ENCODE data around the gene MED15. TPM values are rescaled to one million over a fixed set of nuclear protein-coding genes. Genes with fewer than 3 reads are reported as not detected.
"Not testable (repeated sequence)": the region's sequence is repeated elsewhere in the genome, so short reads cannot be mapped to it uniquely, and the experiment has no call there.

Gene MED15
- total RNA-seq, 4 donors from 2014 or later, result 34.0 to 54.1 (median 38.9) TPM

- intact Hi-C loops (cut with DNase I), result no loop called here
- peaks cover 13 to 77% (median 43%) of the 10 kb centered on the region in 4 donors for H3K36me3 ChIP-seq
- no peak overlapping the region for H3K4me3 ChIP-seq
- H3K9me3 ChIP-seq, result no peaks in the 10 kb centered on the region
- peaks cover 9 to 17% (median 17%) of the 10 kb centered on the region in 4 donors for H3K4me1 ChIP-seq
- DNase-seq (ENCODE audit: extremely low spot score), result no peak
- TF ChIP-seq POLR2AphosphoS5 (IDR thresholded peaks at IDR 0.05) (no peak), EP300 (IDR thresholded peaks at IDR 0.05) (no peak), CTCF (IDR thresholded peaks at IDR 0.05) (no peak), POLR2A (IDR thresholded peaks at IDR 0.05; ENCODE audit: low read depth) (no peak)
- H3K27me3 ChIP-seq, result no peaks in the 10 kb centered on the region
- no peak overlapping the region for H3K27ac ChIP-seq (replicated peaks in 1 of 4)
- WGBS, result 84% methylated on average over 3 of the region's 3 CpGs
Observed at GRCh38 chr22:20466659-20467379, 40.6 kb upstream of the MED15 start.

GRCh38 chr22:20469110-20469868 lies 38.1 kb upstream of the MED15 start:
- Histone ChIP-seq H3K27me3 (no peaks in the 10 kb centered on the region), H3K36me3 (peaks cover 8 to 61% (median 36%) of the 10 kb centered on the region in 4 donors), H3K27ac (replicated peaks in 1 of 4) (no peak overlapping the region), H3K4me3 (no peak overlapping the region), H3K9me3 (no peaks in the 10 kb centered on the region), H3K4me1 (peaks cover 0 to 3% (median 2%) of the 10 kb centered on the region in 4 donors)
- intact Hi-C loops (cut with DNase I), result no loop called here
- no peak for TF ChIP-seq POLR2AphosphoS5 (IDR thresholded peaks at IDR 0.05)
- TF ChIP-seq CTCF (IDR thresholded peaks at IDR 0.05), result no peak
- TF ChIP-seq EP300 (IDR thresholded peaks at IDR 0.05), result no peak
- no peak for TF ChIP-seq POLR2A (IDR thresholded peaks at IDR 0.05; ENCODE audit: low read depth)
- WGBS, result 88% methylated on average over 6 of the region's 6 CpGs
- no peak for DNase-seq (ENCODE audit: extremely low spot score)

GRCh38 chr22:20470525-20470924 lies 36.9 kb upstream of the MED15 start:
- intact Hi-C loops (cut with DNase I); H3K4me3 ChIP-seq; H3K9me3 ChIP-seq; H3K27me3 ChIP-seq; DNase-seq (ENCODE audit: extremely low spot score); H3K4me1 ChIP-seq; H3K27ac ChIP-seq (replicated peaks in 1 of 4): not testable (repeated sequence)
- 93% methylated on average over 2 of the region's 2 CpGs for WGBS
- H3K36me3 ChIP-seq, result peaks cover 4 to 49% (median 25%) of the 10 kb centered on the region in 4 donors

GRCh38 chr22:20471126-20471833 lies 36.1 kb upstream of the MED15 start:
- Histone ChIP-seq H3K27me3 (no peaks in the 10 kb centered on the region), H3K27ac (replicated peaks in 1 of 4) (no peak overlapping the region), H3K4me3 (no peak overlapping the region), H3K9me3 (no peaks in the 10 kb centered on the region), H3K4me1 (peaks cover 0 to 5% (median 3%) of the 10 kb centered on the region in 4 donors), H3K36me3 (peaks cover 4 to 49% (median 25%) of the 10 kb centered on the region in 4 donors)
- 93% methylated on average over 8 of the region's 9 CpGs for WGBS
- no peak for TF ChIP-seq EP300 (IDR thresholded peaks at IDR 0.05)
- TF ChIP-seq POLR2AphosphoS5 (IDR thresholded peaks at IDR 0.05), result no peak
- no peak for TF ChIP-seq POLR2A (IDR thresholded peaks at IDR 0.05; ENCODE audit: low read depth)
- no peak for TF ChIP-seq CTCF (IDR thresholded peaks at IDR 0.05)
- intact Hi-C loops (cut with DNase I), result no loop called here
- no peak for DNase-seq (ENCODE audit: extremely low spot score)

Measured in esophagus muscularis mucosa (tissue), 4 donors.